CD4-positive, alpha-beta memory T cell (primary cell): Measurements from ENCODE around the gene BAIAP3. TPM values are rescaled to one million over a fixed set of nuclear protein-coding genes. Genes with fewer than 3 reads are reported as not detected.

Source experiments
- CTCF ChIA-PET: fragments of 350-600 bp; sonication (Branson Sonifier 250); formaldehyde crosslinking; loops from one replicate; lab custom pipeline; 2021; ENCODE audit warnings: inconsistent platforms; ENCODE audit not compliant: partially characterized antibody; lab: Charles Lee
- POLR2A ChIA-PET: fragments of 350-600 bp; sonication (Branson Sonifier 250); formaldehyde crosslinking; loops from one replicate; lab custom pipeline; 2021; ENCODE audit not compliant: partially characterized antibody; lab: Charles Lee
- DNase-seq, 5 donors: peaks; one replicate each; pipeline versions ENCODE4 v3.0.0 to v3.0.0-alpha.2; 2020 to 2022; ENCODE audit warnings: mixed read lengths in 1 of 5
- H3K27ac ChIP-seq: one replicate; pipeline ENCODE4 v1.7.0; 2013; ENCODE audit warnings: low read depth, low read length
- H3K27me3 ChIP-seq: 2 replicates; pipeline ENCODE4 v1.7.0; 2013; ENCODE audit warnings: mild to moderate bottlenecking, low read length, moderate library complexity; ENCODE audit not compliant: insufficient read depth
- H3K36me3 ChIP-seq: 2 replicates; pipeline ENCODE4 v1.7.0; 2013; ENCODE audit warnings: mild to moderate bottlenecking, low read length, moderate library complexity; ENCODE audit not compliant: insufficient read depth
- H3K4me1 ChIP-seq: 2 replicates; pipeline ENCODE4 v1.7.0; 2013; ENCODE audit warnings: mild to moderate bottlenecking, low read length, moderate library complexity; ENCODE audit not compliant: insufficient read depth
- H3K4me3 ChIP-seq, 2 donors: one replicate each; pipeline ENCODE4 v1.7.0; 2013; ENCODE audit warnings: low read length in 2 of 2, mild to moderate bottlenecking in 1 of 2
- H3K9me3 ChIP-seq, 2 donors: one replicate each; pipeline ENCODE4 v1.7.0; 2013; ENCODE audit warnings: low read length in 2 of 2, control low read depth in 1 of 2; ENCODE audit not compliant: control insufficient read depth in 1 of 2
- H3K27ac Mint-ChIP-seq, 7 donors: one replicate each; pipeline ENCODE4 v1.8.0; 2020 to 2021; ENCODE audit warnings: mixed read lengths in 7 of 7, mild to moderate bottlenecking in 6 of 7, inconsistent platforms in 3 of 7, moderate library complexity in 3 of 7
- H3K27me3 Mint-ChIP-seq, 2 donors: one replicate each; pipeline ENCODE4 v1.8.0; 2020 to 2021; ENCODE audit warnings: mixed read lengths in 2 of 2
- H3K36me3 Mint-ChIP-seq, 2 donors: one replicate each; pipeline ENCODE4 v1.8.0; 2020 to 2021; ENCODE audit warnings: mixed read lengths in 2 of 2, inconsistent platforms in 1 of 2, mild to moderate bottlenecking in 1 of 2
- H3K4me1 Mint-ChIP-seq, 4 donors: one replicate each; pipeline ENCODE4 v1.8.0; 2020 to 2021; ENCODE audit warnings: mixed read lengths in 4 of 4, mild to moderate bottlenecking in 1 of 4
- H3K4me3 Mint-ChIP-seq, 8 donors: one replicate each; pipeline ENCODE4 v1.8.0; 2020 to 2021; ENCODE audit warnings: mixed read lengths in 8 of 8, mild to moderate bottlenecking in 7 of 8, moderate library complexity in 6 of 8, inconsistent platforms in 3 of 8
- H3K9me3 Mint-ChIP-seq, 8 donors: one replicate each; pipeline ENCODE4 v1.8.0; 2020 to 2021; ENCODE audit warnings: mixed read lengths in 8 of 8, mild to moderate bottlenecking in 5 of 8, inconsistent platforms in 3 of 8, moderate library complexity in 1 of 8
- intact Hi-C: fragments of 100-400 bp; cut with micrococcal nuclease; formaldehyde crosslinking; loops from one replicate; pipeline ENCODE4 v1.15.1; 2023
- polyA plus RNA-seq, 2 donors: library from polyadenylated mRNA; unstranded; fragments of 300-500 nt; fragmentation: Illumina TruSeq; gene quantifications; one replicate each; pipeline ENCODE4 v1.2.3, GENCODE V29; 2021
- total RNA-seq, 2 experiments: library from RNA; stranded (reverse); gene quantifications; one replicate each; pipeline ENCODE4 v1.2.3, GENCODE V29; 2021

Gene BAIAP3
- total and polyA plus RNA-seq, 4 experiments from 2014 or later = 1.0 to 19.7 (median 12.5) TPM

DNA sequence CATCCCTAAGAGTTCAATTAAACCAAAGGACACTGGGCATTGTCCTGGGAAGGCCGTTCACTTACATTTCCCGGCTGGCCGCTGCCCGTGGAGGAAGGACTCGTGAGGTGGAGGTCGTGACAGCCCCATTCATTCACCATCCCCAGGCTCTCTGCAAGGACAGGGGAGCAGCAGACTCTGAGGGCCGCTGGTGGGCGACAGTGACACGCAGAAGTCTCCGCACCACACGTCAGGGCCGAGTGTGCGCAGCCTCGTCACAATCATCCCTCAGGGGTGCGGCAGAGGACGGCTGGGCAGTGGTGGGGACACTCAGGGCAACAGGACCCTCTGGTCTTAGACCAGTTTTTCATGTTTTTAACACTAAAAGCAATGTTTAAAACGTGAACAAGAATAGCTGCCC, 59.4 kb downstream of the BAIAP3 start:
- H3K27ac Mint-ChIP-seq = no peak overlapping the region

DNA sequence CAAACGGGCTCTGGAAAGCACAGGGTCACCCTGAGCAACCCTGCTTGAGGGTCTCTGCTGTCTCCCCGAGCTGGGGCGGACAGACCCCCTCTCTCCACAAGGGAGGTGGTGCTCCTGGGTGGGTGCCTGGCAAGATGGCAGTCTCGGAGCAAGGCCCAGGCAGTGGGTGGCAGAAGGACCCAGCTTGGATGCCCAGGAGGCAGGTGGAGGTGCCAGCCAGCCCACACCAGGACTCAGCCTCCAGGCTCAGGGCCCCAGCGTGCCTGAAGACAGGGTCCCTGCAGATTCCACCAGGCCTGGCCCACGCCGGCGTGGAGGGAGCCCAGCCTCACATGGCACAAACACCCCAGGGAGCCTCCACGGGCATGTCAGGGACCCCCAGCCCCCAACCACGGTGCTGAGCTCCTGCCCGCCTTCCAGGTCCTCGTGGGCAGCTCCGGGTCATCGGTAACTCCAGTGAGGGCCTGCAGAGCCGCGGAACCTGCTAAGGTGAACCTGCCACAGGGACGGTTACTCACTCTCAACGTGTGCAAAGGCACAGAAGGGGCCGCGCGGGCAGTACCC, 60.2 kb downstream of the BAIAP3 start:
- intact Hi-C loops = no loop called here
- DNase-seq = no peak
- peaks cover 0 to 1% (median 0%) of the 10 kb centered on the region in 4 donors for H3K4me1 Mint-ChIP-seq
- ChIA-PET CTCF (no interaction called here), POLR2A (interaction anchor here (0.8 kb wide), 1 partner anchor 13 kb away, joined by 5 read pairs; no protein-coding TSS in a partner anchor)
- peaks cover 0 to 2% (median 0%) of the 10 kb centered on the region in 8 donors for H3K9me3 Mint-ChIP-seq
- Histone ChIP-seq H3K4me1 (no peaks in the 10 kb centered on the region), H3K27me3 (no peaks in the 10 kb centered on the region), H3K4me3 (no peak overlapping the region), H3K36me3 (peaks cover 35% of the 10 kb centered on the region), H3K27ac (no peak overlapping the region), H3K9me3 (no peaks in the 10 kb centered on the region)
- no peak overlapping the region for H3K4me3 Mint-ChIP-seq
- H3K36me3 Mint-ChIP-seq = peaks cover 28 to 36% of the 10 kb centered on the region in 2 donors
- no peak overlapping the region for H3K27ac Mint-ChIP-seq
- H3K27me3 Mint-ChIP-seq = no peaks in the 10 kb centered on the region

More for the DNA sequence above, 59.4 kb downstream of the BAIAP3 start:
- peaks cover 26% of the 10 kb centered on the region for H3K36me3 ChIP-seq
- DNase-seq = no peak
- no peaks in the 10 kb centered on the region for H3K4me1 ChIP-seq
- no peaks in the 10 kb centered on the region for H3K27me3 Mint-ChIP-seq
- POLR2A ChIA-PET = no interaction called here
- H3K9me3 Mint-ChIP-seq = peaks cover 0 to 2% (median 0%) of the 10 kb centered on the region in 8 donors
- H3K36me3 Mint-ChIP-seq = peaks cover 24 to 31% of the 10 kb centered on the region in 2 donors
- CTCF ChIA-PET = no interaction called here
- H3K4me3 ChIP-seq = no peak overlapping the region
- no peak overlapping the region for H3K27ac ChIP-seq
- H3K4me3 Mint-ChIP-seq = no peak overlapping the region
- no peaks in the 10 kb centered on the region for H3K27me3 ChIP-seq
- intact Hi-C loops = no loop called here
- peaks cover 0 to 1% (median 0%) of the 10 kb centered on the region in 4 donors for H3K4me1 Mint-ChIP-seq
- no peaks in the 10 kb centered on the region for H3K9me3 ChIP-seq

DNA sequence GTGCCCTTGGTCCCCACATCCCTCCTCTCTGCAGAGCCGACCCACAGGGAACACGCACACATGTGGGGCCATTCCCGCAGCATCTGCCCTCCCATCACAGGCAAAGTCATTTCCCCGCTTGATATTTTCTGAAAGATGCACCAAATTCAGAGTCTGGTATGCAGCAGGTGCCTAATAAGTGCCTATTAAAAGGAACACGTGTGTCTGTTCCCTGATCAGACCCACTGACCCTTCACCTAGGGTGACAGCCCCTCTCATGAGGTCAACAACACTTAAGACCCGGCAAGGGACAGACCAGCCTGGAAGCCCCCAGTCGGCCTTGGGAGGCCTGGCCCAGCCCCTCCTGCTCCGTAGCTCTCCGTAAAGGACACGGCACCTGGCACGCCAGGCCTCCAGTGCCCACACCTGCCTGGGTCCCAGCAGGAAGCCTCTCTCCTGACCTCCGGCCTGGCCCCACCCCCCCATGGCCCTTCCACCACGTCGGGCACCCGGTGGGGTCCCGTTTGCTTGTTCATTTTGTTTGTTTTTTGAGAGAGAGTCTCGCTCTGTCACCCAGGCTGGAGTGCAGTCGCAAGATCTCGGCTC, 61.0 kb downstream of the BAIAP3 start:
- CTCF ChIA-PET = no interaction called here
- DNase-seq = no peak
- no peak overlapping the region for H3K4me3 ChIP-seq
- intact Hi-C loops = no loop called here
- H3K27ac ChIP-seq = no peak overlapping the region
- no peaks in the 10 kb centered on the region for H3K27me3 Mint-ChIP-seq
- H3K36me3 ChIP-seq = peaks cover 38% of the 10 kb centered on the region
- peaks cover 0 to 1% (median 0%) of the 10 kb centered on the region in 4 donors for H3K4me1 Mint-ChIP-seq
- no peak overlapping the region for H3K4me3 Mint-ChIP-seq
- H3K27ac Mint-ChIP-seq = no peak overlapping the region
- POLR2A ChIA-PET = no interaction called here
- no peaks in the 10 kb centered on the region for H3K9me3 ChIP-seq
- peaks cover 28 to 37% of the 10 kb centered on the region in 2 donors for H3K36me3 Mint-ChIP-seq
- H3K27me3 ChIP-seq = no peaks in the 10 kb centered on the region
- peaks cover 0 to 2% (median 0%) of the 10 kb centered on the region in 8 donors for H3K9me3 Mint-ChIP-seq
- no peaks in the 10 kb centered on the region for H3K4me1 ChIP-seq

DNA sequence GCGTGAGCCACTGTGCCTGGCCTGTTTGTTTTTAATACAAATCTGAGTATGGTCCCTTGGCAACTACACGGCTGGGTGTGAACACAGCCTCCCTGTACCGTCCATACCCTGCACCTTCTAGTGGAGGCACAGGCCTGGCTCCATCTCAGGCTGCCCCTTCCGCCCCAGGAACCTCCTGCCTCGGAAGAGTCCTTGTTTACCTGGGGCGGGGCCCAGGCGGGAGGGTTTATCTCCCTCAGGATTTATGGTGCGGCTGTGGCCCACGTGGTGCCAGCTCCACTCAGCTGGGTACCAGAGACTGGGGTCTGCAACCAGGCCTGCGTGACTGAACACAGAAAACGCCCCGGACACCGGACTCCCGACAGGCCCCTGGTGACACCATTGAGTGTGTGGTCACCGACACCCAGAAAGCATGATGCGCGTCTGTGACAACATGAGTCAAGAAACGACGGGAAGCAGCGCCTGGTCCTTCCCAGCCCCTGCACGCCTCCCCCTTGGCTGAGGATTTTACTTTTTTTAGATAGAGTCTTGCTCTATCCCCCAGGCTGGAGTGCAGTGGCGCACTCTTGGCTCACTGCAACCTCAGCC, 62.1 kb downstream of the BAIAP3 start:
- intact Hi-C loops = no loop called here
- no peak overlapping the region for H3K4me3 Mint-ChIP-seq
- no peaks in the 10 kb centered on the region for H3K9me3 ChIP-seq
- no peaks in the 10 kb centered on the region for H3K27me3 ChIP-seq
- H3K4me3 ChIP-seq = no peak overlapping the region
- H3K4me1 Mint-ChIP-seq = peaks cover 0 to 1% (median 0%) of the 10 kb centered on the region in 4 donors
- no peaks in the 10 kb centered on the region for H3K27me3 Mint-ChIP-seq
- ChIA-PET CTCF (no interaction called here), POLR2A (no interaction called here)
- no peak overlapping the region for H3K27ac Mint-ChIP-seq
- DNase-seq = no peak
- H3K36me3 ChIP-seq = peaks cover 34% of the 10 kb centered on the region
- H3K9me3 Mint-ChIP-seq = peaks cover 0 to 2% (median 0%) of the 10 kb centered on the region in 8 donors
- H3K27ac ChIP-seq = no peak overlapping the region
- peaks cover 23 to 39% of the 10 kb centered on the region in 2 donors for H3K36me3 Mint-ChIP-seq
- no peaks in the 10 kb centered on the region for H3K4me1 ChIP-seq

DNA sequence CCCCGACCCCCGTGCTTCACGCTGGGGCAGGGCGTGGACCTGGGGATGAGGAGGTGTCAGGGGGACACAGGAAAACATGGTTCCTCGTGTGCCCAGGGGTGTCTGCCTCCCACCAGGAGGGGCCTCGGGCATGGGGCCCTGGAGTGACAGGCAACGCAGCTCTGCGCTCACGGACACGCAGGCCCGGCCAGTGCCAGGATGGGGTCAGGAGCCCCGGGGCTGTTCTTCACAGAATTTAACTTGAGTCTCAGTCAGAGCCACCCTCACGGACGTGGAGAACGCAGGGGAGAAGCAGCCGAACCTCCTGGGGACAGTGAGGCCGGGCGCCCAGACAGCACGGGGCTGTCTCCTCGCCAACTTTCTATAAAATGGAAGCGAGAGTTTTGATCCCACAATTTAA, 64.3 kb downstream of the BAIAP3 start:
- Mint-ChIP-seq H3K27ac (no peak overlapping the region), H3K27me3 (no peaks in the 10 kb centered on the region), H3K4me1 (peaks cover 0 to 6% (median 0%) of the 10 kb centered on the region in 4 donors), H3K4me3 (no peak overlapping the region), H3K9me3 (no peaks in the 10 kb centered on the region), H3K36me3 (peaks cover 16 to 40% of the 10 kb centered on the region in 2 donors)
- POLR2A ChIA-PET = no interaction called here
- H3K4me3 ChIP-seq = no peak overlapping the region
- CTCF ChIA-PET = interaction anchor here (0.5 kb wide), 1 partner anchor 1016 kb away, joined by 3 read pairs; no protein-coding TSS in a partner anchor
- H3K4me1 ChIP-seq = no peaks in the 10 kb centered on the region
- intact Hi-C loops = no loop called here
- no peaks in the 10 kb centered on the region for H3K27me3 ChIP-seq
- DNase-seq = no peak
- H3K36me3 ChIP-seq = peaks cover 38% of the 10 kb centered on the region
- H3K27ac ChIP-seq = no peak overlapping the region
- H3K9me3 ChIP-seq = no peaks in the 10 kb centered on the region

DNA sequence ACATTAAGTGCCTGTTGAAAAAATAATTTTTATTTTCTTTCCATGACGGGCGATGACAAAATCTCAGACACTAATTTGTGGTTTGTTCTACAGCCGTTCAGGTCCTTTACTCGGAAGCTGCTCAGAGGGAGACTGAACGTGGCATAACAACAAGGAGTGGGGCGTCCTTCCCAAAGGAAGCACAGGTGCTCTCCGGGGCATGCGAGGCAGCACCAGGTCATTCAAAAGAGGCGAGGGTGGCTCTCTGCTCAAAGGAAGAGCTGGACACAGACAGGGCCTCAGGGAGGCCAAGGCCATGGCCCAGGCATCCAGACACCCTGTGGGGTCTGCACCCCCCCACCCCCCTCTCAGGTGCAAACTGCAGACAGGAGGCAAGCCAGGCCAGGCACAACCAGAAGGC, 64.9 kb downstream of the BAIAP3 start:
- H3K27ac Mint-ChIP-seq = no peak overlapping the region
- DNase-seq = no peak
- Histone ChIP-seq H3K27ac (no peak overlapping the region), H3K4me3 (no peak overlapping the region), H3K4me1 (no peaks in the 10 kb centered on the region), H3K27me3 (no peaks in the 10 kb centered on the region), H3K36me3 (peaks cover 37% of the 10 kb centered on the region), H3K9me3 (no peaks in the 10 kb centered on the region)
- intact Hi-C loops = no loop called here
- peaks cover 0 to 8% (median under 1%) of the 10 kb centered on the region in 4 donors for H3K4me1 Mint-ChIP-seq
- POLR2A ChIA-PET = no interaction called here
- no peaks in the 10 kb centered on the region for H3K9me3 Mint-ChIP-seq
- CTCF ChIA-PET = interaction anchor here (0.5 kb wide), 1 partner anchor 1015 kb away, joined by 3 read pairs; no protein-coding TSS in a partner anchor
- H3K27me3 Mint-ChIP-seq = no peaks in the 10 kb centered on the region
- H3K4me3 Mint-ChIP-seq = no peak overlapping the region
- H3K36me3 Mint-ChIP-seq = peaks cover 13 to 39% of the 10 kb centered on the region in 2 donors
